B cell (primary cell): Measurements from ENCODE around the gene HTR4. TPM values are rescaled to one million over a fixed set of nuclear protein-coding genes. Genes with fewer than 3 reads are reported as not detected.

Experiments used
- ATAC-seq: fragments of 200-7000 bp; cut with Tn5 transposase; one replicate; pipeline ENCODE4 v1.10.0; 2021; ENCODE audit warnings: low read depth, mild to moderate bottlenecking, moderate number of reproducible peaks, moderate library complexity
- CTCF ChIA-PET: fragments of 350-600 bp; sonication (Branson Sonifier 250); formaldehyde crosslinking; loops from one replicate; lab custom pipeline; 2021; ENCODE audit warnings: antibody characterized with exemption, inconsistent platforms; lab: Charles Lee
- POLR2A ChIA-PET: fragments of 350-600 bp; sonication (Branson Sonifier 250); formaldehyde crosslinking; loops from one replicate; lab custom pipeline; 2021; ENCODE audit warnings: antibody characterized with exemption; lab: Charles Lee
- DNase-seq: peaks from one replicate; pipeline ENCODE4 v3.0.0; 2013
- H2AFZ ChIP-seq: 2 replicates; pipeline ENCODE4 v1.6.1; 2012; ENCODE audit warnings: mild to moderate bottlenecking, low read depth, low read length; ENCODE audit not compliant: insufficient read depth, poor library complexity, severe bottlenecking
- H3K27ac ChIP-seq, 2 donors: 1 replicate in 1 of 2; 2 replicates in 1 of 2; pipeline ENCODE4 v1.5.1; 2012 to 2013; ENCODE audit warnings: low read length in 2 of 2, mild to moderate bottlenecking in 2 of 2, moderate library complexity in 1 of 2
- H3K27me3 ChIP-seq, 4 experiments: fragments of 200-600 bp in 1 of 4; sonication (generic) in 1 of 4; replicated peaks in 1 of 4; 1 replicate in 2 of 4; 2 replicates in 2 of 4; pipeline versions ENCODE4 v1.6.1 to v1.7.0; 2013 to 2016; ENCODE audit warnings: low read length in 3 of 4, mild to moderate bottlenecking in 2 of 4, mixed read lengths in 1 of 4, moderate library complexity in 1 of 4; ENCODE audit not compliant: insufficient read depth in 4 of 4, control insufficient read depth in 3 of 4; ENCODE audit errors: control extremely low read depth in 1 of 4
- H3K36me3 ChIP-seq, 2 experiments: replicated peaks in 1 of 2; 1 replicate in 1 of 2; 2 replicates in 1 of 2; pipeline versions ENCODE4 v1.6.1 to v1.7.1; 2013; ENCODE audit warnings: low read length in 1 of 2; ENCODE audit not compliant: insufficient read depth in 2 of 2, control insufficient read depth in 1 of 2; ENCODE audit errors: control extremely low read depth in 1 of 2, extremely low read depth in 1 of 2
- H3K4me1 ChIP-seq, 2 donors: fragments of 200-600 bp in 1 of 2; sonication (generic) in 1 of 2; 1 replicate in 1 of 2; 2 replicates in 1 of 2; pipeline versions ENCODE4 v1.5.1 to v1.6.1; 2013 to 2017; ENCODE audit warnings: low read length in 2 of 2; ENCODE audit not compliant: control insufficient read depth in 2 of 2, insufficient read depth in 2 of 2
- H3K4me2 ChIP-seq: replicated peaks from 2 replicates; pipeline ENCODE3; 2012; ENCODE audit warnings: mild to moderate bottlenecking, low read depth, low read length; ENCODE audit not compliant: poor library complexity, severe bottlenecking
- H3K4me3 ChIP-seq, 5 experiments: fragments of 200-600 bp in 1 of 5; sonication (generic) in 1 of 5; 1 replicate in 3 of 5; 2 replicates in 2 of 5; pipeline versions ENCODE4 v1.5.1 to v1.7.0; 2011 to 2016; ENCODE audit warnings: low read length in 4 of 5, mild to moderate bottlenecking in 4 of 5, low read depth in 2 of 5, control low read depth in 1 of 5, moderate library complexity in 1 of 5; ENCODE audit not compliant: insufficient read depth in 1 of 5; ENCODE audit errors: control extremely low read depth in 1 of 5, extremely low read depth in 1 of 5
- H3K79me2 ChIP-seq: fragments of 200-600 bp; sonication (generic); one replicate; pipeline ENCODE4 v1.6.0; 2016; ENCODE audit warnings: low read length; ENCODE audit not compliant: control insufficient read depth, insufficient read depth
- H3K9ac ChIP-seq: fragments of 200-600 bp; sonication (generic); 2 replicates; pipeline ENCODE4 v1.6.1; 2017; ENCODE audit warnings: mild to moderate bottlenecking, low read length, moderate library complexity
- H3K9me3 ChIP-seq, 3 donors: one replicate each; pipeline versions ENCODE4 v1.6.1 to v1.7.1; 2013; ENCODE audit warnings: low read length in 2 of 3; ENCODE audit not compliant: control insufficient read depth in 2 of 3, insufficient read depth in 1 of 3; ENCODE audit errors: control extremely low read depth in 1 of 3
- H4K20me1 ChIP-seq: 2 replicates; pipeline ENCODE4 v1.6.0; 2012; ENCODE audit warnings: mild to moderate bottlenecking, low read length; ENCODE audit not compliant: insufficient read depth, control insufficient read depth, poor library complexity, severe bottlenecking
- H3K27ac Mint-ChIP-seq: one replicate; pipeline ENCODE4 v1.8.0; 2021; ENCODE audit warnings: mixed read lengths
- H3K27me3 Mint-ChIP-seq: one replicate; pipeline ENCODE4 v1.8.0; 2021; ENCODE audit warnings: mixed read lengths
- H3K4me1 Mint-ChIP-seq: one replicate; pipeline ENCODE4 v1.8.0; 2021; ENCODE audit warnings: mixed read lengths
- H3K4me3 Mint-ChIP-seq: one replicate; pipeline ENCODE4 v1.8.0; 2021; ENCODE audit warnings: mixed read lengths
- H3K9me3 Mint-ChIP-seq: one replicate; pipeline ENCODE4 v1.8.0; 2022; ENCODE audit warnings: mixed read lengths; ENCODE audit not compliant: insufficient read depth
- EZH2 ChIP-seq: IDR thresholded peaks from 2 replicates; pipeline ENCODE4 v1.6.1; 2012; ENCODE audit warnings: borderline replicate concordance, low read depth, mild to moderate bottlenecking, moderate library complexity, low read length; ENCODE audit not compliant: insufficient read depth, poor library complexity, severe bottlenecking
- WGBS: methylation state at CpG from one replicate; pipeline ENCODE4 v1.1.5; 2013; ENCODE audit warnings: missing lambda C conversion rate; ENCODE audit not compliant: insufficient coverage; 5-methylcytosine and 5-hydroxymethylcytosine counted together
- intact Hi-C: fragments of 100-400 bp; cut with micrococcal nuclease; formaldehyde crosslinking; loops from one replicate; pipeline ENCODE4 v1.10.0; 2022
- polyA plus RNA-seq: library from polyadenylated mRNA; depleted of rRNA; stranded (reverse); fragments of >200 nt; gene quantifications from 2 replicates; pipeline ENCODE4 v1.2.3, GENCODE V29; 2012
- total RNA-seq, 2 donors: library from RNA; stranded (reverse); fragments of 120-200 nt in 1 of 2; gene quantifications; 1 replicate in 1 of 2; 2 replicates in 1 of 2; pipeline versions ENCODE4 v1.2.3 to v1.2.4, GENCODE V29; 2013 to 2022
- TF ChIP-seq, protein P1 (sequence below): fragments of 200-600 bp; IDR thresholded peaks from one replicate; pipeline ENCODE4 v1.8.0; 2022; ENCODE audit warnings: antibody characterized with exemption, mild to moderate bottlenecking

The HTR4 gene
- total and polyA plus RNA-seq, 2 donors (not counting 1 experiment from before 2014, with no cell fraction given) = not detected

GRCh38 chr5:148509893-148510292 lies 144.4 kb downstream of the HTR4 start:
- 40% methylated on average over 1 of the region's 2 CpGs for WGBS
- no peaks in the 10 kb centered on the region for H3K27me3 Mint-ChIP-seq

GRCh38 chr5:148507648-148508047 lies 146.7 kb downstream of the HTR4 start:
- ATAC-seq = no peak
- intact Hi-C loops = no loop called here
- Histone ChIP-seq H3K9ac (no peak overlapping the region), H3K27ac (no peak overlapping the region), H3K27me3 (no peaks in the 10 kb centered on the region), H2AFZ (no peak overlapping the region), H3K4me3 (no peak overlapping the region), H3K4me2 (no peak overlapping the region), H3K36me3 (no peaks in the 10 kb centered on the region), H3K9me3 (no peaks in the 10 kb centered on the region), H4K20me1 (no peaks in the 10 kb centered on the region), H3K79me2 (no peaks in the 10 kb centered on the region), H3K4me1 (no peaks in the 10 kb centered on the region)
- CTCF ChIA-PET = no interaction called here
- DNase-seq = no peak
- H3K27me3 Mint-ChIP-seq = peaks cover 2% of the 10 kb centered on the region
- TF ChIP-seq, protein P1, sequence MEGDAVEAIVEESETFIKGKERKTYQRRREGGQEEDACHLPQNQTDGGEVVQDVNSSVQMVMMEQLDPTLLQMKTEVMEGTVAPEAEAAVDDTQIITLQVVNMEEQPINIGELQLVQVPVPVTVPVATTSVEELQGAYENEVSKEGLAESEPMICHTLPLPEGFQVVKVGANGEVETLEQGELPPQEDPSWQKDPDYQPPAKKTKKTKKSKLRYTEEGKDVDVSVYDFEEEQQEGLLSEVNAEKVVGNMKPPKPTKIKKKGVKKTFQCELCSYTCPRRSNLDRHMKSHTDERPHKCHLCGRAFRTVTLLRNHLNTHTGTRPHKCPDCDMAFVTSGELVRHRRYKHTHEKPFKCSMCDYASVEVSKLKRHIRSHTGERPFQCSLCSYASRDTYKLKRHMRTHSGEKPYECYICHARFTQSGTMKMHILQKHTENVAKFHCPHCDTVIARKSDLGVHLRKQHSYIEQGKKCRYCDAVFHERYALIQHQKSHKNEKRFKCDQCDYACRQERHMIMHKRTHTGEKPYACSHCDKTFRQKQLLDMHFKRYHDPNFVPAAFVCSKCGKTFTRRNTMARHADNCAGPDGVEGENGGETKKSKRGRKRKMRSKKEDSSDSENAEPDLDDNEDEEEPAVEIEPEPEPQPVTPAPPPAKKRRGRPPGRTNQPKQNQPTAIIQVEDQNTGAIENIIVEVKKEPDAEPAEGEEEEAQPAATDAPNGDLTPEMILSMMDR = no peak
- TF ChIP-seq EZH2 = no peak
- POLR2A ChIA-PET = no interaction called here
- H3K4me1 Mint-ChIP-seq = no peaks in the 10 kb centered on the region
- H3K4me3 Mint-ChIP-seq = no peak overlapping the region
- H3K27ac Mint-ChIP-seq = no peak overlapping the region
- WGBS = no CpG with 5 or more reads among the region's 3 CpGs
- no peaks in the 10 kb centered on the region for H3K9me3 Mint-ChIP-seq

More at GRCh38 chr5:148509893-148510292, 144.4 kb downstream of the HTR4 start:
- intact Hi-C loops = no loop called here
- Histone ChIP-seq H3K4me3 (no peak overlapping the region), H3K4me2 (no peak overlapping the region), H4K20me1 (no peaks in the 10 kb centered on the region), H3K79me2 (no peaks in the 10 kb centered on the region), H3K27me3 (no peaks in the 10 kb centered on the region), H3K9ac (no peak overlapping the region), H3K27ac (no peak overlapping the region), H2AFZ (no peak overlapping the region), H3K36me3 (no peaks in the 10 kb centered on the region), H3K9me3 (no peaks in the 10 kb centered on the region), H3K4me1 (no peaks in the 10 kb centered on the region)
- no peak for ATAC-seq
- no peak for DNase-seq
- CTCF ChIA-PET = no interaction called here
- no peak overlapping the region for H3K27ac Mint-ChIP-seq
- no peak overlapping the region for H3K4me3 Mint-ChIP-seq
- H3K9me3 Mint-ChIP-seq = no peaks in the 10 kb centered on the region
- POLR2A ChIA-PET = no interaction called here
- TF ChIP-seq, protein P1 = no peak
- no peak for TF ChIP-seq EZH2
- H3K4me1 Mint-ChIP-seq = no peaks in the 10 kb centered on the region
